Duodenal mucosa (tissue), 2 donors: Measurements from ENCODE around the gene CD80.
"Not testable (repeated sequence)": the region's sequence is repeated elsewhere in the genome, so short reads cannot be mapped to it uniquely, and the experiment has no call there.

Source experiments
- H3K27ac ChIP-seq: one replicate; pipeline ENCODE4 v1.7.0; 2013; ENCODE audit warnings: low read depth, low read length
- H3K27me3 ChIP-seq, 2 donors: one replicate each; pipeline ENCODE4 v1.7.0; 2013; ENCODE audit warnings: low read length in 2 of 2, control low read depth in 1 of 2; ENCODE audit not compliant: insufficient read depth in 2 of 2, control insufficient read depth in 1 of 2
- H3K36me3 ChIP-seq, 2 donors: one replicate each; pipeline ENCODE4 v1.7.0; 2013; ENCODE audit warnings: low read length in 2 of 2, control low read depth in 1 of 2; ENCODE audit not compliant: insufficient read depth in 2 of 2, control insufficient read depth in 1 of 2
- H3K4me1 ChIP-seq, 2 donors: one replicate each; pipeline ENCODE4 v1.7.0; 2013; ENCODE audit warnings: low read length in 2 of 2, control low read depth in 1 of 2; ENCODE audit not compliant: insufficient read depth in 2 of 2, control insufficient read depth in 1 of 2
- H3K4me3 ChIP-seq, 2 donors: one replicate each; pipeline ENCODE4 v1.7.0; 2013; ENCODE audit warnings: low read length in 2 of 2, low read depth in 1 of 2
- H3K9ac ChIP-seq, 2 donors: one replicate each; pipeline ENCODE4 v1.7.0; 2013; ENCODE audit warnings: low read length in 2 of 2, low read depth in 1 of 2
- H3K9me3 ChIP-seq, 2 donors: one replicate each; pipeline ENCODE4 v1.7.0; 2013; ENCODE audit warnings: low read length in 2 of 2, control low read depth in 1 of 2; ENCODE audit not compliant: control insufficient read depth in 1 of 2

The CD80 gene

GRCh38 chr3:119585208-119585607, 25.8 kb upstream of the CD80 start:
- Histone ChIP-seq H3K36me3 (no peaks in the 10 kb centered on the region), H3K27ac (no peak overlapping the region), H3K27me3 (no peaks in the 10 kb centered on the region), H3K4me1 (peaks cover 6 to 12% of the 10 kb centered on the region in 2 donors), H3K9me3 (no peaks in the 10 kb centered on the region), H3K9ac (no peak overlapping the region), H3K4me3 (no peak overlapping the region)

GRCh38 chr3:119582178-119582577, 22.8 kb upstream of the CD80 start:
- H3K9ac ChIP-seq: no peak overlapping the region
- peaks cover 4 to 6% of the 10 kb centered on the region in 2 donors for H3K4me1 ChIP-seq
- no peak overlapping the region for H3K27ac ChIP-seq
- no peaks in the 10 kb centered on the region for H3K36me3 ChIP-seq
- H3K9me3 ChIP-seq: no peaks in the 10 kb centered on the region
- no peak overlapping the region for H3K4me3 ChIP-seq
- H3K27me3 ChIP-seq: no peaks in the 10 kb centered on the region

DNA sequence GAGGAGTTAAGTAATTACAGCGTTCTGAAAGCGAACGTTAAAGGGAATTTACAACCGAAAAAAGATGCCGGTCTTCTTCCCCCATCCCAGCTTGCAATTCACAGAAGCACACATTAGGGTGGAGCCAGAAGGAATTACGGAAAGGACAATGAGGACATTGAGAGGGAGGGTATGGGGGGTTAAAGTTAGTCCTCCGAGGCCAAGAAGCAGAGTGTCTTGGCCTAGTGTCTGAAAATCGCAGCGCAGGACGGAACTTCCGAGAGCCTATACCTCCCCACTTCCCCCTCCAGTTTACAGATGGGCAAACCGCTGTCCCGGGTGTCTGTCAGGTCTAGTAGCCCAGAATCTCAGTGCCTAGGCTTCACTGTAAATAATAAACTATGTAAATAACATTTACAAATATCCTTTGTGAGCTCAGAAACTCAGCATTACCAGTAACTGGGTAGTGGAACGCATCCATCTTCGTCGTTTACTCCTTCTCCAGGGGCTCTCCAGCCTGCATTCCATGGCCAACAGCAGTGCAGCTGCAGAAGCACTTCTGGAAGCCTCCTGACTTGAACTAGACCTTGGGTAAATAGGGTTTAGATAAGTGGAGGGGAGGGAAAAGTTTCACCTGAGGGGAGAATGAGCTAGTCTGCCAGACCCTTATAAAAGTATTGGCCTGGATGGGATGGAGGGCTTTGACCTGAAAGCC, 20.8 kb upstream of the CD80 start:
- H3K4me3 ChIP-seq: peak overlapping the region; percentile 67 to 86

GRCh38 chr3:119579366-119580066, 20.1 kb upstream of the CD80 start, which contains the start of gene ADPRH:
ADPRH (plus strand) TSS chr3:119579492; CDS start chr3:119582170, 2,678 bp downstream.
- Histone ChIP-seq H3K27ac (peak within 1 kb of the TSS; percentile 81), H3K36me3 (no peaks in the 10 kb centered on the region), H3K9ac (peak within 1 kb of the TSS; percentile 67 to 74), H3K9me3 (no peaks in the 10 kb centered on the region), H3K4me3 (peak within 1 kb of the TSS; percentile 67 to 86), H3K4me1 (peaks cover 3 to 4% of the 10 kb centered on the region in 2 donors), H3K27me3 (no peaks in the 10 kb centered on the region)

More for the DNA sequence above, 20.8 kb upstream of the CD80 start:
- Histone ChIP-seq H3K27me3 (no peaks in the 10 kb centered on the region), H3K9me3 (no peaks in the 10 kb centered on the region), H3K4me1 (peaks cover 3 to 4% of the 10 kb centered on the region in 2 donors), H3K27ac (peak overlapping the region; percentile 81), H3K9ac (peak overlapping the region; percentile 67 to 74), H3K36me3 (no peaks in the 10 kb centered on the region)

DNA sequence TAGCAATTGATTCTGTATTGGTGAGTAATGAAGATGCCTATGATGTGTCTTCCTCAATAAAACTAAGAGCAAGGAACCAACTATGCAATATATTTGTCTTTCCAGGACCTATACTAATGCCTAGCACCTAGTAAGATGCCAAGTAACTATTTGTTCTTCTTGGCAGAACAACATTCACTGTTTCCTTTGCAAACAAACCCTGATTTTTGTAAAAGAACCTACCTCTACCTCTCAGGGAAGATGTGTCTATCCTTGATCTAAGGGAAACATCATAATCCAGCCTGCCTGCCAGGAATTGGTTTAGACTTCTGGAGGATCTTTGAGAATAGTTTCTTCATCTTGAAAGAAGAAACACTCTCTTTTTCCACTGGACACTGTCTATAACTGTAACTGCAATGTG, 16.1 kb upstream of the CD80 start:
- Histone ChIP-seq H3K4me1 (peaks cover 3 to 4% of the 10 kb centered on the region in 2 donors), H3K9ac (no peak overlapping the region), H3K9me3 (no peaks in the 10 kb centered on the region), H3K27me3 (no peaks in the 10 kb centered on the region), H3K36me3 (no peaks in the 10 kb centered on the region), H3K27ac (no peak overlapping the region), H3K4me3 (no peak overlapping the region)

DNA sequence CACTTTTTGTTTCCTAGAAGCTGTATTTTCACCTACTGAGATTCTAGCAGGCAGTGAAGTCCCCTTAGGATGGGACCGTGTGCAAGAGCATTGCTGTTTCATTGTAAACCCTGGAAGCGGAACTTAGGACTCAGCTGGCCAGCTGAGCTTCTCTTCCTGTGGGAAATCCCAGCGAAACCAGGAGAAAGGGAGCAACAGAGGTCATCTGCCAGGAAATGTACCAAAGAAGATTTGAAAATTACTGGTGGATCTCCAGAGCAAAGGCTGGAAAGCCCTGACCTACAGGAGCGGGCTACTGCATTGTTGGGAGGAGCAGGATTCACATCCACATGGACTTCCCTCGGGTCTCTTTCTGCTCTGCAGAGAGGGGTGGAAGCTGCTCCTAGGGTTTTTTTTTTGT, 12.3 kb upstream of the CD80 start:
- no peak overlapping the region for H3K9ac ChIP-seq
- no peak overlapping the region for H3K27ac ChIP-seq

GRCh38 chr3:119571230-119571629, 11.8 kb upstream of the CD80 start:
- H3K36me3 ChIP-seq: no peaks in the 10 kb centered on the region
- no peaks in the 10 kb centered on the region for H3K9me3 ChIP-seq
- H3K9ac ChIP-seq: no peak overlapping the region
- no peak overlapping the region for H3K4me3 ChIP-seq
- H3K27me3 ChIP-seq: no peaks in the 10 kb centered on the region
- H3K4me1 ChIP-seq: no peaks in the 10 kb centered on the region
- H3K27ac ChIP-seq: no peak overlapping the region

More for the DNA sequence above, 12.3 kb upstream of the CD80 start:
- Histone ChIP-seq H3K9me3 (no peaks in the 10 kb centered on the region), H3K4me1 (no peaks in the 10 kb centered on the region), H3K36me3 (no peaks in the 10 kb centered on the region), H3K4me3 (no peak overlapping the region), H3K27me3 (no peaks in the 10 kb centered on the region)

DNA sequence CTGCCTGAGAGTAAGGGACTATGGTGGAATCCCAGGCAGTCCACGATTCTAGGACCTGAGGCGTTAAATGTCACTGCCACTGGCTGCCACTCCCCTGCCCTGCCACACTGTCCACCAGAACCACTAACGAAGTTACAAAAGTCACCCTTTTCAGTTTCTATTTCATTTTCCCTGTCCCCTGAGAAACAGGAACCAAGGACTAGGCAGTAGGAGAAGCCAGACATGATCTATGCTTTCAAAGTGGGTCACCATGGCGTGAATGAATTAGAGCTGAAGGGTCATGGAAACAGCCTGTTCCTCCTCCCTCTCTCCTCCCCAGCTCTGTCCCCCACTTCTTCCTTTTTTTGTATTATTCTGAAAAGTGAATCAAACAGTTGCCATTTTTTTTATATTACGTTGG, 10.8 kb upstream of the CD80 start:
- H3K27ac ChIP-seq: no peak overlapping the region
- no peak overlapping the region for H3K4me3 ChIP-seq

GRCh38 chr3:119569156-119569555, 9.7 kb upstream of the CD80 start:
- no peak overlapping the region for H3K4me3 ChIP-seq
- no peaks in the 10 kb centered on the region for H3K9me3 ChIP-seq
- no peak overlapping the region for H3K27ac ChIP-seq
- H3K27me3 ChIP-seq: no peaks in the 10 kb centered on the region
- H3K9ac ChIP-seq: no peak overlapping the region
- H3K4me1 ChIP-seq: no peaks in the 10 kb centered on the region
- H3K36me3 ChIP-seq: no peaks in the 10 kb centered on the region

More for the DNA sequence above, 10.8 kb upstream of the CD80 start:
- Histone ChIP-seq H3K9me3 (no peaks in the 10 kb centered on the region), H3K4me1 (no peaks in the 10 kb centered on the region), H3K27me3 (no peaks in the 10 kb centered on the region), H3K9ac (no peak overlapping the region), H3K36me3 (no peaks in the 10 kb centered on the region)

- H3K9me3 ChIP-seq, H3K27ac ChIP-seq, H3K9ac ChIP-seq, H3K4me1 ChIP-seq, H3K36me3 ChIP-seq, H3K4me3 ChIP-seq, H3K27me3 ChIP-seq: not testable (repeated sequence)
Measured at GRCh38 chr3:119563334-119563733, 3.9 kb upstream of the CD80 start.
